Natural killer cell treated with Interleukin-12 subunit alpha and Interleukin-12 subunit beta and Interleukin-15 and Interleukin-18, amount 100 ng/mL, for 72 hours (primary cell): Measurements from ENCODE around the gene TMEM37. TPM values are rescaled to one million over a fixed set of nuclear protein-coding genes. Genes with fewer than 3 reads are reported as not detected.

Source experiments
- ATAC-seq, 2 donors: fragments of 150-1000 bp; cut with Tn5 transposase in 1 of 2; sonication (Bioruptor Pico), chemical (Tn5 transposase) in 1 of 2; 2 replicates each; pipeline ENCODE4 v1.10.0; 2021
- DNase-seq: peaks from one replicate; pipeline ENCODE4 v3.0.0; 2022; ENCODE audit warnings: low spot score
- H3K27ac Mint-ChIP-seq, 2 donors: 1 replicate in 1 of 2; 2 replicates in 1 of 2; pipeline ENCODE4 v1.8.0; 2022; ENCODE audit warnings: mixed read lengths in 2 of 2, mild to moderate bottlenecking in 1 of 2, moderate library complexity in 1 of 2
- H3K27me3 Mint-ChIP-seq, 2 donors: 1 replicate in 1 of 2; 2 replicates in 1 of 2; pipeline ENCODE4 v1.8.0; 2022; ENCODE audit warnings: mixed read lengths in 2 of 2
- H3K36me3 Mint-ChIP-seq: one replicate; pipeline ENCODE4 v1.8.0; 2022; ENCODE audit warnings: mixed read lengths
- H3K4me1 Mint-ChIP-seq, 2 donors: 1 replicate in 1 of 2; 2 replicates in 1 of 2; pipeline ENCODE4 v1.8.0; 2022; ENCODE audit warnings: low read depth in 2 of 2, mixed read lengths in 2 of 2, mild to moderate bottlenecking in 1 of 2
- H3K4me3 Mint-ChIP-seq: one replicate; pipeline ENCODE4 v1.8.0; 2022; ENCODE audit warnings: mixed read lengths
- H3K9me3 Mint-ChIP-seq: 2 replicates; pipeline ENCODE4 v1.8.0; 2022; ENCODE audit warnings: mixed read lengths
- total RNA-seq, 2 donors: library from RNA; stranded (reverse); gene quantifications; one replicate each; pipeline ENCODE4 v1.2.3, GENCODE V29; 2022

Gene TMEM37
- total RNA-seq, 2 donors from 2014 or later = not detected

GRCh38 chr2:119478188-119478977 is 46.7 kb downstream of the TMEM37 start:
- peaks cover 0 to 3% of the 10 kb centered on the region in 2 donors for H3K27me3 Mint-ChIP-seq
- no peaks in the 10 kb centered on the region for H3K36me3 Mint-ChIP-seq
- DNase-seq = no peak
- H3K27ac Mint-ChIP-seq = no peak overlapping the region
- peaks cover 0 to 3% of the 10 kb centered on the region in 2 donors for H3K4me1 Mint-ChIP-seq
- H3K9me3 Mint-ChIP-seq = no peaks in the 10 kb centered on the region
- no peak for ATAC-seq
- H3K4me3 Mint-ChIP-seq = no peak overlapping the region

DNA sequence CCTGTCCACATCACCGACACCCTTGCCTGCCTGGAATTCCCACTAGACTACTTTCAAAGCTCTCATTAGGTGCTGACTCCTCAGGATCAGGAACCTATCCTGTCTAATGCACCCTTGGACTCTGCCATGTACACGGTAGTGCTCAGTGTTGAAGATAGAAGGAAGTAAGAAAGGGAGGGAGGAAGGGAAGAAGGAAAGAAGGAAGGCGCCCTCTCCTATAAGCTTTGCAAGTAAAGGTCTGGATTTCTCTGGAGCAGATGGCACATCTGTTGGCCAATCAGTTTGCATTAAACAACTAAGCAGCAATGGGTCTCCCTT is 47.3 kb downstream of the TMEM37 start:
- no peak for DNase-seq
- no peak for ATAC-seq
- Mint-ChIP-seq H3K27me3 (peaks cover 0 to 4% of the 10 kb centered on the region in 2 donors), H3K4me3 (no peak overlapping the region), H3K27ac (no peak overlapping the region), H3K9me3 (no peaks in the 10 kb centered on the region), H3K4me1 (peaks cover 0 to 3% of the 10 kb centered on the region in 2 donors), H3K36me3 (no peaks in the 10 kb centered on the region)

DNA sequence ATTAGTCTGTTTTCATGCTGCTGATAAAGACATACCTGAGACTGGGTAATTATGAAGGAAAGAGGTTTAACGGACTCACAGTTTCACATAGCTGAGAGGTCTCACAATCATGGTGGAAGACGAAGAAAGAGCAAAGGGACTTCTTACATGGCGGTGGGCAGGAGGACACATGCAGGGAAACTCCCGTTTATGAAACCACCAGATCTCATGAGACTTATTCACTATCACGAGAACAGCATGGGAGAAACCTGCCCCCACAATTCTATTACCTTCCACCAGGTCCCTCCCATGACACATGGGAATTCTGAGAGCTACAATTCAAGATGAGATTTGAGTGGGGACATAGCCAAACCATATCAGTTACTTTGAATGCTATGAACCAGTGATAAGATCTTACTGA is 48.5 kb downstream of the TMEM37 start:
- DNase-seq (no peak), ATAC-seq (no peak)
- Mint-ChIP-seq H3K9me3 (no peaks in the 10 kb centered on the region), H3K27me3 (peaks cover 0 to 9% of the 10 kb centered on the region in 2 donors), H3K4me1 (peaks cover 0 to 3% of the 10 kb centered on the region in 2 donors), H3K27ac (no peak overlapping the region), H3K36me3 (no peaks in the 10 kb centered on the region), H3K4me3 (no peak overlapping the region)

GRCh38 chr2:119480718-119481142 is 49.1 kb downstream of the TMEM37 start:
- Mint-ChIP-seq H3K9me3 (no peaks in the 10 kb centered on the region), H3K27ac (no peak overlapping the region), H3K27me3 (peaks cover 3 to 12% of the 10 kb centered on the region in 2 donors), H3K4me3 (no peak overlapping the region), H3K4me1 (peaks cover 0 to 3% of the 10 kb centered on the region in 2 donors), H3K36me3 (no peaks in the 10 kb centered on the region)
- no peak for ATAC-seq
- DNase-seq = no peak

GRCh38 chr2:119481501-119482455 is 50.1 kb downstream of the TMEM37 start:
- no peaks in the 10 kb centered on the region for H3K4me1 Mint-ChIP-seq
- no peak overlapping the region for H3K27ac Mint-ChIP-seq
- no peak for DNase-seq
- H3K36me3 Mint-ChIP-seq = no peaks in the 10 kb centered on the region
- H3K27me3 Mint-ChIP-seq = peaks cover 12 to 13% of the 10 kb centered on the region in 2 donors
- no peak overlapping the region for H3K4me3 Mint-ChIP-seq
- H3K9me3 Mint-ChIP-seq = no peaks in the 10 kb centered on the region
- ATAC-seq = no peak

GRCh38 chr2:119482481-119483394 is 51.1 kb downstream of the TMEM37 start:
- Mint-ChIP-seq H3K4me1 (no peaks in the 10 kb centered on the region), H3K27ac (no peak overlapping the region), H3K9me3 (no peaks in the 10 kb centered on the region), H3K4me3 (no peak overlapping the region), H3K27me3 (peaks cover 12 to 17% of the 10 kb centered on the region in 2 donors), H3K36me3 (no peaks in the 10 kb centered on the region)
- DNase-seq (no peak), ATAC-seq (peak in 1 of 2 donors; percentile 2)

- Mint-ChIP-seq H3K4me3 (no peak overlapping the region), H3K27me3 (peaks cover 12 to 17% of the 10 kb centered on the region in 2 donors), H3K4me1 (no peaks in the 10 kb centered on the region), H3K36me3 (no peaks in the 10 kb centered on the region), H3K9me3 (no peaks in the 10 kb centered on the region), H3K27ac (no peak overlapping the region)
- DNase-seq = no peak
- ATAC-seq = no peak
Observed at GRCh38 chr2:119483395-119483753, 51.7 kb downstream of the TMEM37 start.

GRCh38 chr2:119483896-119484718 is 52.5 kb downstream of the TMEM37 start:
- no peaks in the 10 kb centered on the region for H3K4me1 Mint-ChIP-seq

GRCh38 chr2:119484834-119485233 is 53.2 kb downstream of the TMEM37 start:
- Mint-ChIP-seq H3K27ac (no peak overlapping the region), H3K9me3 (no peaks in the 10 kb centered on the region), H3K4me1 (no peaks in the 10 kb centered on the region), H3K27me3 (peaks cover 12 to 17% of the 10 kb centered on the region in 2 donors), H3K4me3 (no peak overlapping the region), H3K36me3 (no peaks in the 10 kb centered on the region)
- no peak for ATAC-seq
- no peak for DNase-seq

More at GRCh38 chr2:119483896-119484718, 52.5 kb downstream of the TMEM37 start:
- Mint-ChIP-seq H3K27me3 (peaks cover 12 to 17% of the 10 kb centered on the region in 2 donors), H3K9me3 (no peaks in the 10 kb centered on the region), H3K36me3 (no peaks in the 10 kb centered on the region), H3K4me3 (no peak overlapping the region), H3K27ac (no peak overlapping the region)
- no peak for ATAC-seq
- DNase-seq = no peak

DNA sequence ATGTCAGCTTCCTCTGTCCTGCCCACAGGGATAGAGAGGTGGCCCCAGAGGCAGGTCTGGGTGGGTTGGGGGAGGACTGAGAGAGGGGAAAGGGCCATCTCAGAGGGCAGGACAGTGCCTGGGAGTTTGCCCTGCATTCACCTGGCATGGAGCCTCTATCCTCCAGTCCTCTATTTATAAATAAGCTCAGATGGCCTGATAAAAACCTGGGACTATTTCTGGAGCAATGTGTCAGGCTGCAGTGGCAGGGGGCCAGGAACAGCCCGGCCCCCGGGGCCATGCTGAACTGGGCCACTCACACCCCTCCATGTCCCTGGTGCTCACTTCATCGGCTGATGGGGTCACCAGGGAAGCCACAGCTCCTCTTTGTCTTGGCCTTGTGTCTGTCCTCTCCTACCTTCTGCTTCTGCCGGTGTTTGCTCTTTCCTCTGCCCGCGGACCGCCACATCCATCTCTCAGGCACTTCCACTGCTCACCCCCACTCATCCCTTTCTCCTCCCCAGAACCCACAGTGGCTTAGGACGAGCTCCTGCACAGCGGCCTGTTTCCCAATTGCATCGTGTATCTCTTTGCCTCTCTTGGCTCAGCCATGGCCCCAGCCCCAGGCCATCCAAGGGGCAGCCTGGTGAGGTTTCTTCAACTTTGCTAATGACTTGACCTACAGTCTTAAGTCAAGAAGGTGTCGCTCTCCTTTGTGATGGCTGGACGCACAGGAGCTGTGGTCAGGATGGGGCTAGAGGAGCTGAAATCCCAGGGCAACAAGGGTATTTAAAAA is 53.9 kb downstream of the TMEM37 start:
- ATAC-seq (no peak), DNase-seq (no peak)
- Mint-ChIP-seq H3K4me1 (no peaks in the 10 kb centered on the region), H3K9me3 (no peaks in the 10 kb centered on the region), H3K27ac (no peak overlapping the region), H3K4me3 (no peak overlapping the region), H3K36me3 (no peaks in the 10 kb centered on the region), H3K27me3 (peaks cover 12 to 20% of the 10 kb centered on the region in 2 donors)

DNA sequence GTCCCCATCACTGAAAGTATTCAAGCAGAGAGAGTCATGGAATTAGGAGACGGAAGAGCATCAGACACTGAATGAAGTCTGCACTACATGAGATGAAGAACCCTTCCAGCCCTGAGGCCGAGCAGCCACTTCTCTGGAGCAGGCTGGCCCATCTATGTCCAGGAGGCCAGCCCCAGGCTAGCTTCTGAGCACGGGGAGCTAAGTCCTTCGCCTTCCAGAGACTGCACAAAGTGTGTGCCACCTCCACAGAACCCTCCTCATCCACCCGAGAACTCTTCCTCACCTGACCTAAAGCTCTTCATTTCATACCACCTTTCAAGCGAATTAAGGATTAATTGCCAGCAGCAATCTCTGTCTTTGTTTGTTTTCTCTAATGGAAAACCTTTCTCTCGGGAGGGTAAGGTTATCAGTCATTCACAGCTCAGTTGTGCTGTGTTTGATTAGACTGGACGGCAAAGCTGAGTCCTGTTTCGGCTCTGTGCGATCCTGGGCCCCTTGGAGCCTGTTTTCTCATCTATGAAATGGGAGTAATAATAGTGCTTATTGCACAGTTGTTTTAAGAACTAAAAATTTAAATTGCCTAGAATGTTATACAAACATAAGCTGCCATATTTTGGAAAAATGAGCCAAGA is 54.7 kb downstream of the TMEM37 start:
- H3K27me3 Mint-ChIP-seq = peaks cover 14 to 27% of the 10 kb centered on the region in 2 donors
- H3K27ac Mint-ChIP-seq = no peak overlapping the region
- H3K9me3 Mint-ChIP-seq = no peaks in the 10 kb centered on the region
- no peak for ATAC-seq
- no peak overlapping the region for H3K4me3 Mint-ChIP-seq
- H3K36me3 Mint-ChIP-seq = no peaks in the 10 kb centered on the region
- no peaks in the 10 kb centered on the region for H3K4me1 Mint-ChIP-seq
- no peak for DNase-seq

GRCh38 chr2:119486886-119487285 is 55.2 kb downstream of the TMEM37 start:
- H3K36me3 Mint-ChIP-seq = no peaks in the 10 kb centered on the region
- H3K4me3 Mint-ChIP-seq = no peak overlapping the region
- no peak overlapping the region for H3K27ac Mint-ChIP-seq
- DNase-seq = no peak
- H3K9me3 Mint-ChIP-seq = no peaks in the 10 kb centered on the region
- no peak for ATAC-seq
- no peaks in the 10 kb centered on the region for H3K4me1 Mint-ChIP-seq
- H3K27me3 Mint-ChIP-seq = peaks cover 14 to 27% of the 10 kb centered on the region in 2 donors
